ENCODE data around the gene SLC2A8. TPM values are rescaled to one million over a fixed set of nuclear protein-coding genes. Genes with fewer than 3 reads are reported as not detected.

The SLC2A8 gene
- total RNA-seq, 1 donor from 2014 or later, result 21.5 TPM

DNA sequence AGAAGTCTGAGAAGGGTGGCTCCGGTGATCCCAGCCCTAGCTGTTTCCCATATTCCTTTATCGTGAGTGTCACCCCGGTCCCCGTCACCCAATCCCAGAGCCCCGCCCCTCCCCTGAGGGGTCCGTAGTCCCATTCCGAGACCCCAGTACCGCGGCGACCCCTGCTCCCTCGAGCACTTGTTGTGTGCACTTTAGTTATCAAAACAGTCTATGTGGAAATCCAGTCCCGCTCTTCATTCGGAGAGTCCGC, 54.6 kb downstream of the SLC2A8 start:
- Mint-ChIP-seq H3K27me3 (ENCODE audit: unreplicated experiment) (peaks cover 13% of the 10 kb centered on the region), H3K4me1 (ENCODE audit: unreplicated experiment) (peaks cover 32% of the 10 kb centered on the region), H3K4me3 (ENCODE audit: unreplicated experiment) (peak overlapping the region; percentile 97), H3K9me3 (ENCODE audit: unreplicated experiment) (no peaks in the 10 kb centered on the region), H3K27ac (ENCODE audit: unreplicated experiment) (no peak overlapping the region), H3K36me3 (ENCODE audit: low read depth, unreplicated experiment) (peaks cover 25% of the 10 kb centered on the region)
- no peak for DNase-seq (ENCODE audit: low spot score)
- TF ChIP-seq, protein P1, sequence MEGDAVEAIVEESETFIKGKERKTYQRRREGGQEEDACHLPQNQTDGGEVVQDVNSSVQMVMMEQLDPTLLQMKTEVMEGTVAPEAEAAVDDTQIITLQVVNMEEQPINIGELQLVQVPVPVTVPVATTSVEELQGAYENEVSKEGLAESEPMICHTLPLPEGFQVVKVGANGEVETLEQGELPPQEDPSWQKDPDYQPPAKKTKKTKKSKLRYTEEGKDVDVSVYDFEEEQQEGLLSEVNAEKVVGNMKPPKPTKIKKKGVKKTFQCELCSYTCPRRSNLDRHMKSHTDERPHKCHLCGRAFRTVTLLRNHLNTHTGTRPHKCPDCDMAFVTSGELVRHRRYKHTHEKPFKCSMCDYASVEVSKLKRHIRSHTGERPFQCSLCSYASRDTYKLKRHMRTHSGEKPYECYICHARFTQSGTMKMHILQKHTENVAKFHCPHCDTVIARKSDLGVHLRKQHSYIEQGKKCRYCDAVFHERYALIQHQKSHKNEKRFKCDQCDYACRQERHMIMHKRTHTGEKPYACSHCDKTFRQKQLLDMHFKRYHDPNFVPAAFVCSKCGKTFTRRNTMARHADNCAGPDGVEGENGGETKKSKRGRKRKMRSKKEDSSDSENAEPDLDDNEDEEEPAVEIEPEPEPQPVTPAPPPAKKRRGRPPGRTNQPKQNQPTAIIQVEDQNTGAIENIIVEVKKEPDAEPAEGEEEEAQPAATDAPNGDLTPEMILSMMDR (IDR thresholded peaks at IDR 0.05; ENCODE audit: unreplicated experiment), result no peak

DNA sequence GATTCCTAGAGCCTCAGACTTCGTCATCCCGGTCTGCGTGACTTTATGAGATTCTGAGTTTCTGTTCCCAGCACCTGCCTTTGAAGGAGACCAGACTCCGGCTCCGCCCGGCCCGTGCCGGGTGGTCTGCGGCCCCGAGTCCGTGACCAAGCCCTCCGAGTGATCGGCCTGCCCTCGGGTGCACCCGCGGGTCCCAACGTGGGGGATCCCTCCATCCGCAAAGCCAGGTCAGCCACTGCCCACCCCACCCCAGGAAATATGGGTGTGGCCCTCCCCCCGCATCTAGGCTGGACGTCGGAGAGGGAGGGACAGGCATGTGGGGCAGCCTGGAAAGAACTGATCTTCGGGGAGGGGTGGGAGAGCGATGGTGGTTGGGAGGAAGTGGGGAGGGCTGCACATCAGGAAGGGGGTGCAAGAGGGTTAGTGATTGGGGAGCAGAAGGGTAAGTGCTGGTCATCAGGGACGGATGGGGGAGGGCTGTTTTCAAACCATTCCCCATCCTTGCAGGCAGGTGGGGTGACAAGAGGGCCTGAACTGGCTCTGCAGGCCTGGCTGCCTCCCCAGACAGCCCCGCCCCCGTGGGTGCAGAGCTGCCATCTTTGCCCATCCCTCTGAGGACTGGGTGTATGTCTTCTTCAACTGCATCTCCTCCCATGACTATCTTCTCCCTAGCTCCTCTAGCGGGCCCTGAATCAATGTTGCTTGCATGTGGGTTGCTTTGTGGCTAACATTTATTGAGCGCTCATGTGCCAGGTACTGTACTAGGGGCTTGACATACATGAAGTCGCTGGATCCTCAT, 55.1 kb downstream of the SLC2A8 start:
- Mint-ChIP-seq H3K4me1 (ENCODE audit: unreplicated experiment) (peaks cover 32% of the 10 kb centered on the region), H3K27me3 (ENCODE audit: unreplicated experiment) (peaks cover 13% of the 10 kb centered on the region), H3K4me3 (ENCODE audit: unreplicated experiment) (peak overlapping the region; percentile 97), H3K36me3 (ENCODE audit: low read depth, unreplicated experiment) (peaks cover 27% of the 10 kb centered on the region), H3K9me3 (ENCODE audit: unreplicated experiment) (no peaks in the 10 kb centered on the region), H3K27ac (ENCODE audit: unreplicated experiment) (peak overlapping the region; percentile 68)
- TF ChIP-seq, protein P1 (IDR thresholded peaks at IDR 0.05; ENCODE audit: unreplicated experiment), result no peak
- peak; percentile 24 for DNase-seq (ENCODE audit: low spot score)

DNA sequence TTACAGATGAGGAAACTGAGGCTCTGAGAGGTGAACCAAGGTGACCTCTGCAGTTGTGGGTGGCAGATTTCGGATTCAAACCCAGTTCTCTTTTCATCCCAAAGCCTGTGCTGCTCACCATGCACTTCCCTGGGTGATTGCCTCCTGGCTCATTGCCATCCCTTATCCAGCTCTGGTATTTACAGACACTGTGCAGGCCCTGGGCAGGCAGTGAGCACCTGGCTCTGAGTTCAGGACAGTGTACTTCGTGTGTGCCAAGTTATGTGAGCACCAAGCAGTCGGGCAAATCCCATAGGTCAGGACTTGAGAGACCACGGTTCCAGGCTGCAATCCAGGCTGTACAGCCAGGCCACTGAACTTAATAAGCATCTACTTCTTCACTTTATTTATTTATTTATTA, 55.7 kb downstream of the SLC2A8 start:
- peak overlapping the region; percentile 73 for H3K4me3 Mint-ChIP-seq (ENCODE audit: unreplicated experiment)
- H3K4me1 Mint-ChIP-seq (ENCODE audit: unreplicated experiment), result peaks cover 32% of the 10 kb centered on the region
- no peaks in the 10 kb centered on the region for H3K9me3 Mint-ChIP-seq (ENCODE audit: unreplicated experiment)
- TF ChIP-seq, protein P1 (IDR thresholded peaks at IDR 0.05; ENCODE audit: unreplicated experiment), result no peak
- peaks cover 29% of the 10 kb centered on the region for H3K36me3 Mint-ChIP-seq (ENCODE audit: low read depth, unreplicated experiment)
- H3K27me3 Mint-ChIP-seq (ENCODE audit: unreplicated experiment), result peaks cover 13% of the 10 kb centered on the region
- DNase-seq (ENCODE audit: low spot score), result no peak
- H3K27ac Mint-ChIP-seq (ENCODE audit: unreplicated experiment), result no peak overlapping the region

DNA sequence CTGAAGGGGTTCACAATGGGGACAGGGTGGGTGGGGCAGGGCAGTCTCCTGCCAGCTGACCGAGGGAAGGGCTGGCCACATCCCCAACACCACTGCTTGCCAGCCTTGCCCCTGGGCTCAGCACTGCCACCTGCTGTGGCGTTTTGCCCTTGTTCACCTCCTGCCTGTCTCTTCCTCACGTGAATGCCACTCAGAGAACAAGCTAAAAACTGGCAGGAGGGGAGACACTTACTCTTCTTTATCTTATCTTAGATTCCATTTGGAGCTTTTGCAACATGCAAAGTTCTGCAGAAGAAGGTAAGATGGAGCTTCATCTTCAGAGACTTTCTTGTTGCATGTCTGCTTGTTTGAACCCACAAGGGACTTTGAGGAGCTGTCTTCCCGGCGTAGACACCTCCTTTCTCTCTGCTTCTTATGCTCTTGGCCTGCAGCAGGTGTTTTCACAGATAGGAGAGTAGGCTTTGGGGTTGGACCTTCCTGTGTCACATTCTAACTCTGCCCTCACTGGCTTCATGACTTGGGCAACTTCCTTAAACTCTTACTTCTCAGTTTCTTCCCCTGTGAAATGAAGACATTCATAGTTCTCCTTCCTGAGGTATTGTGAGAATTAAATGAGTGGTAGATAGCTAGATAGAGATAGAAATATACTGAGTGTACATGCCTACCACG, 58.5 kb downstream of the SLC2A8 start:
- H3K27ac Mint-ChIP-seq (ENCODE audit: unreplicated experiment), result no peak overlapping the region
- H3K9me3 Mint-ChIP-seq (ENCODE audit: unreplicated experiment), result no peaks in the 10 kb centered on the region
- peak; percentile 22 for DNase-seq (ENCODE audit: low spot score)
- H3K4me1 Mint-ChIP-seq (ENCODE audit: unreplicated experiment), result peaks cover 16% of the 10 kb centered on the region
- peaks cover 8% of the 10 kb centered on the region for H3K27me3 Mint-ChIP-seq (ENCODE audit: unreplicated experiment)
- TF ChIP-seq, protein P1 (IDR thresholded peaks at IDR 0.05; ENCODE audit: unreplicated experiment), result no peak
- H3K4me3 Mint-ChIP-seq (ENCODE audit: unreplicated experiment), result peak overlapping the region; percentile 23
- peaks cover 21% of the 10 kb centered on the region for H3K36me3 Mint-ChIP-seq (ENCODE audit: low read depth, unreplicated experiment)
